Neural progenitor cell (in vitro differentiated cells): Measurements from ENCODE around the gene PNCK.

ENCODE experiments used
- CTCF ChIP-seq: fragments of 200-600 bp; sonication (generic); IDR thresholded peaks from 2 replicates; pipeline ENCODE4 v1.5.1; 2017; ENCODE audit warnings: antibody characterized with exemption, mild to moderate bottlenecking
- EZH2 ChIP-seq: fragments of 200-600 bp; sonication (generic); IDR thresholded peaks from 2 replicates; pipeline ENCODE4 v1.6.1; 2017; ENCODE audit warnings: antibody characterized with exemption, mild to moderate bottlenecking, moderate library complexity
- EZH2phosphoT487 ChIP-seq: fragments of 200-600 bp; sonication (generic); IDR thresholded peaks from 2 replicates; pipeline ENCODE4 v1.6.1; 2017; ENCODE audit warnings: antibody characterized with exemption

GRCh38 chrX:153636716-153637115 is 36.9 kb downstream of the PNCK start:
- TF ChIP-seq CTCF (no peak), EZH2 (no peak), EZH2phosphoT487 (no peak)
